NCI-H187 treated with DMSO at 0.1 percent for 48 hours (cell line): ENCODE data around the gene MAP3K10.

Experiments used
- DNase-seq: peaks from one replicate; lab custom pipeline; 2025; lab: John Stamatoyannopoulos, UW

MAP3K10 gene

GRCh38 chr19:40233811-40234389, 42.7 kb downstream of the MAP3K10 start:
- DNase-seq, result no peak

GRCh38 chr19:40234429-40235237, 43.4 kb downstream of the MAP3K10 start:
- no peak for DNase-seq

- no peak for DNase-seq
Measured at GRCh38 chr19:40235238-40236025, 44.2 kb downstream of the MAP3K10 start.

- no peak for DNase-seq
Measured at GRCh38 chr19:40236026-40236355, 44.8 kb downstream of the MAP3K10 start.

- DNase-seq, result no peak
Measured at GRCh38 chr19:40236366-40236765, 45.1 kb downstream of the MAP3K10 start.

- no peak for DNase-seq
Measured at GRCh38 chr19:40237791-40238190, 46.6 kb downstream of the MAP3K10 start.

- no peak for DNase-seq
Measured at GRCh38 chr19:40238775-40239174, 47.5 kb downstream of the MAP3K10 start.

- no peak for DNase-seq
Measured at GRCh38 chr19:40239415-40240226, 48.4 kb downstream of the MAP3K10 start.

GRCh38 chr19:40240332-40240731, 49.1 kb downstream of the MAP3K10 start:
- no peak for DNase-seq

GRCh38 chr19:40241125-40241808, 50.0 kb downstream of the MAP3K10 start:
- no peak for DNase-seq

- DNase-seq, result no peak
Measured at GRCh38 chr19:40241809-40242384, 50.7 kb downstream of the MAP3K10 start.

- DNase-seq, result no peak
Measured at GRCh38 chr19:40242480-40242879, 51.3 kb downstream of the MAP3K10 start.

- DNase-seq, result no peak
Measured at GRCh38 chr19:40243181-40243580, 52.0 kb downstream of the MAP3K10 start.

- DNase-seq, result no peak
Measured at GRCh38 chr19:40244579-40245317, 53.5 kb downstream of the MAP3K10 start.

GRCh38 chr19:40245506-40246128, 54.4 kb downstream of the MAP3K10 start:
- DNase-seq, result no peak

- no peak for DNase-seq
Measured at GRCh38 chr19:40246292-40247073, 55.3 kb downstream of the MAP3K10 start.

GRCh38 chr19:40247178-40247577, 56.0 kb downstream of the MAP3K10 start:
- no peak for DNase-seq

- no peak for DNase-seq
Measured at GRCh38 chr19:40247735-40248262, 56.6 kb downstream of the MAP3K10 start.

GRCh38 chr19:40249201-40249600, 58.0 kb downstream of the MAP3K10 start:
- no peak for DNase-seq
